Activated T-helper 2 cell treated with anti-CD3 and anti-CD28 coated beads, Interferon-gamma antibody, Interleukin-2, Interleukin-4, amounts not matched to agents 10 μg/mL and 5 μg/mL and 100 μg/mL, durations not matched to agents 14 hours and 24 hours and 36 hours (primary cell): Measurements from ENCODE around the gene SLC25A47. TPM values are rescaled to one million over a fixed set of nuclear protein-coding genes. Genes with fewer than 3 reads are reported as not detected.

ENCODE experiments used
- DNase-seq: peaks from one replicate; pipeline ENCODE4 v3.0.0; 2021; ENCODE audit warnings: low spot score
- H3K27ac Mint-ChIP-seq: one replicate; pipeline ENCODE4 v1.8.0; 2021; ENCODE audit warnings: mixed read lengths
- H3K27me3 Mint-ChIP-seq: one replicate; pipeline ENCODE4 v1.8.0; 2021; ENCODE audit warnings: low read depth, mixed read lengths
- H3K36me3 Mint-ChIP-seq: one replicate; pipeline ENCODE4 v1.8.0; 2021; ENCODE audit warnings: low read depth, mixed read lengths
- H3K4me1 Mint-ChIP-seq: one replicate; pipeline ENCODE4 v1.8.0; 2021; ENCODE audit warnings: low read depth, mixed read lengths
- H3K4me3 Mint-ChIP-seq: one replicate; pipeline ENCODE4 v1.8.0; 2021; ENCODE audit warnings: low read depth, mild to moderate bottlenecking, moderate library complexity, mixed read lengths
- H3K9me3 Mint-ChIP-seq: one replicate; pipeline ENCODE4 v1.8.0; 2021; ENCODE audit warnings: mixed read lengths
- intact Hi-C: fragments of 100-400 bp; cut with micrococcal nuclease; formaldehyde crosslinking; loops from one replicate; pipeline ENCODE4 v1.15.1; 2023
- total RNA-seq: library from RNA; stranded (reverse); gene quantifications from 2 replicates; pipeline ENCODE4 v1.2.3, GENCODE V29; 2022

Gene SLC25A47
- total RNA-seq, 1 donor from 2014 or later: not detected

DNA sequence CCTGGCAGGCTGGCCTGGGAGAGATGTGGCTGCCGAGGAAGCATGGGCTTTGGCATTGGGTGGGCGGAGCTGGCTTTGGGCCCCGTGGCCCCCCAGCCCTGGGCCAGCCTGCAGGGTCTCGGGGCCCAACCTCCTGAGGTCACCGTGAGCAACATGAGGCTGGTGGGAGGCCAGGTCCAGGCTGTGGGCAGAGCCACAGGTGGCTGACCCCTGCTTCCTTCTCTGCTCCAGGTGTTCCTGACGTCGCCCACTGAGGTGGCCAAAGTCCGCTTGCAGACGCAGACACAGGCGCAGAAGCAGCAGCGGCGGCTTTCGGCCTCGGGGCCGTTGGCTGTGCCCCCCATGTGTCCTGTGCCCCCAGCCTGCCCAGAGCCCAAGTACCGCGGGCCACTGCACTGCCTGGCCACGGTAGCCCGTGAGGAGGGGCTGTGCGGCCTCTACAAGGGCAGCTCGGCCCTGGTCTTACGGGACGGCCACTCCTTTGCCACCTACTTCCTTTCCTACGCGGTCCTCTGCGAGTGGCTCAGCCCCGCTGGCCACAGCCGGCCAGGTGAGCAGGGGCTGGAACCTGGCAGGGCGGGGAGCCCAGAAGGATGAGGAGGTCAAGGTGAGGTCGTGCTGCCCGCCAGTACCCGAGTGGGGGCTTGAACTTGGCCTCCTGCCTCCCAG is 5.5 kb downstream of the SLC25A47 start:
- no peak overlapping the region for H3K27ac Mint-ChIP-seq
- no peak overlapping the region for H3K4me3 Mint-ChIP-seq

GRCh38 chr14:100329233-100330006 is 6.3 kb downstream of the SLC25A47 start:
- H3K9me3 Mint-ChIP-seq: no peaks in the 10 kb centered on the region

More for the DNA sequence above, 5.5 kb downstream of the SLC25A47 start:
- H3K4me1 Mint-ChIP-seq: no peaks in the 10 kb centered on the region
- H3K27me3 Mint-ChIP-seq: no peaks in the 10 kb centered on the region
- peaks cover 7% of the 10 kb centered on the region for H3K36me3 Mint-ChIP-seq
- intact Hi-C loops: no loop called here
- no peak for DNase-seq
- H3K9me3 Mint-ChIP-seq: no peaks in the 10 kb centered on the region

GRCh38 chr14:100330007-100330344 is 6.8 kb downstream of the SLC25A47 start:
- DNase-seq: no peak
- Mint-ChIP-seq H3K4me1 (no peaks in the 10 kb centered on the region), H3K36me3 (peaks cover 19% of the 10 kb centered on the region), H3K27me3 (no peaks in the 10 kb centered on the region), H3K27ac (no peak overlapping the region), H3K4me3 (no peak overlapping the region), H3K9me3 (no peaks in the 10 kb centered on the region)
- intact Hi-C loops: no loop called here

More at GRCh38 chr14:100329233-100330006, 6.3 kb downstream of the SLC25A47 start:
- H3K27me3 Mint-ChIP-seq: no peaks in the 10 kb centered on the region
- no peak overlapping the region for H3K27ac Mint-ChIP-seq
- DNase-seq: no peak
- no peak overlapping the region for H3K4me3 Mint-ChIP-seq
- H3K4me1 Mint-ChIP-seq: no peaks in the 10 kb centered on the region
- H3K36me3 Mint-ChIP-seq: peaks cover 14% of the 10 kb centered on the region
- intact Hi-C loops: no loop called here

GRCh38 chr14:100330388-100330931 is 7.3 kb downstream of the SLC25A47 start:
- no peaks in the 10 kb centered on the region for H3K4me1 Mint-ChIP-seq
- H3K36me3 Mint-ChIP-seq: peaks cover 21% of the 10 kb centered on the region
- no peak overlapping the region for H3K27ac Mint-ChIP-seq
- no peak for DNase-seq
- H3K9me3 Mint-ChIP-seq: no peaks in the 10 kb centered on the region
- intact Hi-C loops: no loop called here
- H3K27me3 Mint-ChIP-seq: no peaks in the 10 kb centered on the region
- no peak overlapping the region for H3K4me3 Mint-ChIP-seq

- DNase-seq: no peak
These were observed 9.0 kb downstream of the SLC25A47 start for GRCh38 chr14:100332071-100332639.

DNA sequence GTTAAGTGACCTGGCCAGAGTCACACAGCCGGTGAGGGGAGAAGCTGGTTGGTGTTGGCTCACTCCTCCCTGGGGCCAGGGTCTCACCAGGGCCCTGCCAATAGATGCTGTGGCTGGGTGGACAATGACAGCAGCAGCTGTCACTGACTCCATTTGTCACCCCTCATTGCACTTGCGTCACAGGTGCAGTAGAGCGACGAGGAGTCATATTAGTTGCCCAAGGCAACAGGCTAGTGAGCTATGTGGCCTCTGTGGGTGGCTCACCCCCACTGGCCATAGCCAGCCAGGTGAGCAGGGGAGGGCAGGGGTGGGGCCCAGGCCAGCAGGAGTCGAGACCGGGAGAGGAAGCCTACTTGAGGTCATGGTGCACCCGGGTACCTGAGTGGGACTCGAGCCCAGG is 9.7 kb downstream of the SLC25A47 start:
- no peaks in the 10 kb centered on the region for H3K27me3 Mint-ChIP-seq
- peaks cover 42% of the 10 kb centered on the region for H3K36me3 Mint-ChIP-seq
- DNase-seq: no peak
- no peak overlapping the region for H3K4me3 Mint-ChIP-seq
- H3K9me3 Mint-ChIP-seq: no peaks in the 10 kb centered on the region
- intact Hi-C loops: no loop called here
- H3K4me1 Mint-ChIP-seq: peaks cover 11% of the 10 kb centered on the region
- H3K27ac Mint-ChIP-seq: no peak overlapping the region

More at GRCh38 chr14:100332071-100332639, 9.0 kb downstream of the SLC25A47 start:
- H3K27me3 Mint-ChIP-seq: no peaks in the 10 kb centered on the region
- no peak overlapping the region for H3K4me3 Mint-ChIP-seq
- peaks cover 35% of the 10 kb centered on the region for H3K36me3 Mint-ChIP-seq
- H3K9me3 Mint-ChIP-seq: no peaks in the 10 kb centered on the region
- no peak overlapping the region for H3K27ac Mint-ChIP-seq
- intact Hi-C loops: no loop called here
- peaks cover 9% of the 10 kb centered on the region for H3K4me1 Mint-ChIP-seq

GRCh38 chr14:100333311-100333710 is 10.2 kb downstream of the SLC25A47 start:
- Mint-ChIP-seq H3K27me3 (no peaks in the 10 kb centered on the region), H3K4me3 (no peak overlapping the region), H3K4me1 (peaks cover 11% of the 10 kb centered on the region), H3K27ac (no peak overlapping the region), H3K36me3 (peaks cover 44% of the 10 kb centered on the region), H3K9me3 (no peaks in the 10 kb centered on the region)
- DNase-seq: no peak
- intact Hi-C loops: no loop called here

- intact Hi-C loops: no loop called here
- Mint-ChIP-seq H3K36me3 (peaks cover 45% of the 10 kb centered on the region), H3K9me3 (no peaks in the 10 kb centered on the region), H3K4me1 (peaks cover 11% of the 10 kb centered on the region), H3K27ac (no peak overlapping the region), H3K27me3 (no peaks in the 10 kb centered on the region), H3K4me3 (no peak overlapping the region)
- DNase-seq: no peak
These were observed 10.7 kb downstream of the SLC25A47 start for GRCh38 chr14:100333827-100334226.

DNA sequence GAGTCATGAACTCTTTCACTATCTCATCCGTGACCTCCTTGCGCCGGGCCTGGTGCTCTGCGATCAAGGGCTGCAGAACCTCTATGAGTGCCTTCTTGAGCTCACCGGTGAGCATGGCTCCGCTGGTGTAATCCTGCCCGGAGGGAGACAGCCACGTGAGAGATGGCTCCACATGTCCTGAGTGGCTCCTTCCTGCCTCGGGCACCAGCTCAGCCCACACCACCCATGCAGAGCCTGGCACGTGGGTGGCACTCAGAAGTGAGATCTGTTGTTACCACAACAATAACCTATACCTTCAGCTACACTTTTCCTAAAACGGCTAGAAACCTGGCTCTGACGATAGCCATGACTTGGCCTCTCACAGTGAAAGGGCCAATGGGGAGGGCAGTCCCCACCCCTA is 11.8 kb downstream of the SLC25A47 start:
- H3K27me3 Mint-ChIP-seq: no peaks in the 10 kb centered on the region
- DNase-seq: no peak
- intact Hi-C loops: no loop called here
- H3K9me3 Mint-ChIP-seq: no peaks in the 10 kb centered on the region
- H3K4me3 Mint-ChIP-seq: no peak overlapping the region
- H3K27ac Mint-ChIP-seq: no peak overlapping the region
- peaks cover 13% of the 10 kb centered on the region for H3K4me1 Mint-ChIP-seq
- H3K36me3 Mint-ChIP-seq: peaks cover 54% of the 10 kb centered on the region

GRCh38 chr14:100336618-100337530 is 13.7 kb downstream of the SLC25A47 start:
- no peaks in the 10 kb centered on the region for H3K9me3 Mint-ChIP-seq
- DNase-seq: no peak
- no peak overlapping the region for H3K4me3 Mint-ChIP-seq
- no peaks in the 10 kb centered on the region for H3K27me3 Mint-ChIP-seq
- peak overlapping the region; percentile 88 for H3K27ac Mint-ChIP-seq
- intact Hi-C loops: loop anchor here (2.0 kb wide), 1 partner anchor 38 kb away; a partner anchor contains a TSS
- peaks cover 72% of the 10 kb centered on the region for H3K36me3 Mint-ChIP-seq
- H3K4me1 Mint-ChIP-seq: peaks cover 31% of the 10 kb centered on the region

GRCh38 chr14:100339766-100340422 is 16.8 kb downstream of the SLC25A47 start:
- Mint-ChIP-seq H3K4me3 (no peak overlapping the region), H3K36me3 (peaks cover 75% of the 10 kb centered on the region), H3K27me3 (no peaks in the 10 kb centered on the region), H3K9me3 (no peaks in the 10 kb centered on the region), H3K4me1 (peaks cover 35% of the 10 kb centered on the region), H3K27ac (peak overlapping the region; percentile 48)
- DNase-seq: no peak
- intact Hi-C loops: no loop called here

DNA sequence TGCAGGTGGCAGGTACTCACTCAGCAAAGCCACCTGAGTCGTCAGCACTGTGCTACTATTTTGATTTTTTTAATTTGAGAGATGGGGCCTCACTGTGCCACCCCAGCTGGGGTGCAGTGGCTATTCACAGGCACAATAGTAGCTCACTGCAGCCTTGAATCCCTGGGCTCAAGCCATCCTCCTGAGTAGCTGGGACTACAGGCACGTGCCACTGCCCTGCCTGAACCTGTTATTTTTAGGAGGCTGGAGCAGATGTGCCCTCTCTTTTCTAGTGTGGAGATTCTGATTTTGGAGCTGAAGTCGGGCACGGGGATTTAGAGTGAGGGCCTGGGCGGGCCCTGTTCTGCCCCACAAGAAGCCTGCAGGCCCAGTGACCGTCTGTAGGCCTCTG is 17.3 kb downstream of the SLC25A47 start:
- no peak for DNase-seq
- Mint-ChIP-seq H3K27me3 (no peaks in the 10 kb centered on the region), H3K4me3 (no peak overlapping the region), H3K9me3 (no peaks in the 10 kb centered on the region), H3K36me3 (peaks cover 72% of the 10 kb centered on the region), H3K27ac (peak overlapping the region; percentile 83), H3K4me1 (peaks cover 35% of the 10 kb centered on the region)
- intact Hi-C loops: no loop called here
